ENCODE measurements around the gene CLPTM1L.

The CLPTM1L gene

DNA sequence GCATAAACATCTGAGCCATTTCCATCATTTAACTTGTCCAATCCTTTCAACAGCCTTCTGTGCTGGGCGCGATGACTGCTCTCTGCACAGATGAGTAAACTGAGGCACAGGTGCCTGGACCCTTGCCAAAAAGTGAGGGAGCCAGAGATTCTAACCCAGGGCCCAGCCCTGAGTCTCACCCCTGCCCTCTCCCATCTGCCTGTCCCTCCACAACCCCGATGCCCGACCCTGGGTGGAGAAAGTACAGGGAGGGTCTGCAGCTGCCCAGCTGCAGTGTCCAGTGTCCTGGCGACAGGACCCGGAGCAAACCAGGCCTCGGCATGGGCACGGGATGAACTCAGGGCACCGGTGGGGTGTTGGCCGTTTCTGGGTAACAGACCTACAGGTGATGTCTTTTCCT, 39.6 kb upstream of the CLPTM1L start:
- no peak overlapping the region for H3K27ac ChIP-seq
- TF ChIP-seq, protein P1, sequence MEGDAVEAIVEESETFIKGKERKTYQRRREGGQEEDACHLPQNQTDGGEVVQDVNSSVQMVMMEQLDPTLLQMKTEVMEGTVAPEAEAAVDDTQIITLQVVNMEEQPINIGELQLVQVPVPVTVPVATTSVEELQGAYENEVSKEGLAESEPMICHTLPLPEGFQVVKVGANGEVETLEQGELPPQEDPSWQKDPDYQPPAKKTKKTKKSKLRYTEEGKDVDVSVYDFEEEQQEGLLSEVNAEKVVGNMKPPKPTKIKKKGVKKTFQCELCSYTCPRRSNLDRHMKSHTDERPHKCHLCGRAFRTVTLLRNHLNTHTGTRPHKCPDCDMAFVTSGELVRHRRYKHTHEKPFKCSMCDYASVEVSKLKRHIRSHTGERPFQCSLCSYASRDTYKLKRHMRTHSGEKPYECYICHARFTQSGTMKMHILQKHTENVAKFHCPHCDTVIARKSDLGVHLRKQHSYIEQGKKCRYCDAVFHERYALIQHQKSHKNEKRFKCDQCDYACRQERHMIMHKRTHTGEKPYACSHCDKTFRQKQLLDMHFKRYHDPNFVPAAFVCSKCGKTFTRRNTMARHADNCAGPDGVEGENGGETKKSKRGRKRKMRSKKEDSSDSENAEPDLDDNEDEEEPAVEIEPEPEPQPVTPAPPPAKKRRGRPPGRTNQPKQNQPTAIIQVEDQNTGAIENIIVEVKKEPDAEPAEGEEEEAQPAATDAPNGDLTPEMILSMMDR (IDR thresholded peaks at IDR 0.05) = no peak
- TF ChIP-seq ZFX (IDR thresholded peaks at IDR 0.05; ENCODE audit: borderline replicate concordance) = no peak

DNA sequence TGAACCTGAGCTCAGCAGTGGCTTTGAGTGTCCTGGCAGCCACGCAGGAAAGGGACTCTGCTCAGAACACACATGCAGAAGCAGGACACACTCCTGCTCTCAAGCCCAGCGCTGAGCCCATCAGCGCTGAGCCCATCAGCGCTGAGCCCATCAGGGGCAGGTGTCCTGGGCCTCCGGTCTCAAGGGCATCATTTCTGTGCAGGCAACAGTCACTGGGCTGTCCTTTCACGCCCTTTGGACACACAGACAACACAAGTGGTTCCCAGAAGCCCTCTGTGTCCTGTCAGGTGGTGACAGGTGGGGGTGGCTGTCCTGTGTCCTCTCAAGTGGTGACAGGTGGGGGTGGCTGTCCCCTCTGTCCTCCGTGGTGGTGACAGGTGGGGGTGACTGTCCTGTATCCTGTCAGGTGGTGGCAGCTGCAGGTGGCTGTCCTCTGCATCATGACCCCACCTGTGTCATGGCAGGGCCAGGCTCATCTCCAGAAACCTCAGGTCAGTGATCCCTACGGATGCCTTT, 39.0 kb upstream of the CLPTM1L start:
- H3K27ac ChIP-seq = no peak overlapping the region
- TF ChIP-seq, protein P1 (IDR thresholded peaks at IDR 0.05) = no peak
- TF ChIP-seq ZFX (IDR thresholded peaks at IDR 0.05; ENCODE audit: borderline replicate concordance) = no peak

DNA sequence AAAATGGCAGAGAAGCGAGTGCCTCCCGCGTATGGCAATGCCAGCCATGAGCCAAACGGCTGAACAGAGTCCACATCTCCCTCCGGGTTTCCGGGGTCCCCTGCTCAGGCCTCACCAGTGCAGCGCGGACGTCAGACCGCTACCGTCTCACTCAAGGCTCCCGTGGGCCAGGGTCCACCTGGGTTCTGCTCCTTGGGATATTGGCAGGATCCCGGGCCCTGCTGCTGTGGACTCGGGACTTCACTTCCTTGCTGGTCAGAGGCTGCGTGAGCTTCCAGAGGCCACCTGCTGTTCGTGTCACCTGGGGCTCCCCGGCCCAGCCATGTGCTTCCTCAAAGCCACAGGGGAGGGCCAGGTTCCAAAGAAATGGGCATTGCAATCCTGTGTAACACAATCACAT, 38.4 kb upstream of the CLPTM1L start:
- TF ChIP-seq, protein P1 (IDR thresholded peaks at IDR 0.05) = no peak
- TF ChIP-seq ZFX (IDR thresholded peaks at IDR 0.05; ENCODE audit: borderline replicate concordance) = no peak
- H3K27ac ChIP-seq = no peak overlapping the region

DNA sequence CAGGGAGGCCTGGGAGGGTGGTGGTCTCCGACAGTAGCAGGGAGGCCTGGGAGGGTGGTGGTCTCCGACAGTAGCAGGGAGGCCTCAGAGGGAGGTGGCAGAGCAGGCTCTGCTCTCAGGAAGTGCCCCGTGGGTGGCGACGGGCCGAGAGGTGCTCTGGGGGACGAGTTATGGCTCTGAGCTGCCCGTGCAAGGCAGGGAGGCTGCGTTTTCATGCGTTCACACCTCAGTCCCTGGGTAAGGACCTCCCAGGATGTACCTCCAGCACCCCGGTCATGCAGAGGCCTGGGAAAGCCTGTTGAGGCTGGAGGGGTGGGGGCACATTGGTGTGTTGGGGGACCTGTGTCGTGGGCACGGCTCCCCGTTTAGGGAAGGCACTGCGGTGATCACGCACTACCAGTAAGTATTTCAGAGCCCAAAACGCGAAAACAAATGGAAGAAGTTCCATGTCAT, 37.4 kb upstream of the CLPTM1L start:
- no peak overlapping the region for H3K27ac ChIP-seq
- no peak for TF ChIP-seq ZFX (IDR thresholded peaks at IDR 0.05; ENCODE audit: borderline replicate concordance)
- TF ChIP-seq, protein P1 (IDR thresholded peaks at IDR 0.05) = no peak

DNA sequence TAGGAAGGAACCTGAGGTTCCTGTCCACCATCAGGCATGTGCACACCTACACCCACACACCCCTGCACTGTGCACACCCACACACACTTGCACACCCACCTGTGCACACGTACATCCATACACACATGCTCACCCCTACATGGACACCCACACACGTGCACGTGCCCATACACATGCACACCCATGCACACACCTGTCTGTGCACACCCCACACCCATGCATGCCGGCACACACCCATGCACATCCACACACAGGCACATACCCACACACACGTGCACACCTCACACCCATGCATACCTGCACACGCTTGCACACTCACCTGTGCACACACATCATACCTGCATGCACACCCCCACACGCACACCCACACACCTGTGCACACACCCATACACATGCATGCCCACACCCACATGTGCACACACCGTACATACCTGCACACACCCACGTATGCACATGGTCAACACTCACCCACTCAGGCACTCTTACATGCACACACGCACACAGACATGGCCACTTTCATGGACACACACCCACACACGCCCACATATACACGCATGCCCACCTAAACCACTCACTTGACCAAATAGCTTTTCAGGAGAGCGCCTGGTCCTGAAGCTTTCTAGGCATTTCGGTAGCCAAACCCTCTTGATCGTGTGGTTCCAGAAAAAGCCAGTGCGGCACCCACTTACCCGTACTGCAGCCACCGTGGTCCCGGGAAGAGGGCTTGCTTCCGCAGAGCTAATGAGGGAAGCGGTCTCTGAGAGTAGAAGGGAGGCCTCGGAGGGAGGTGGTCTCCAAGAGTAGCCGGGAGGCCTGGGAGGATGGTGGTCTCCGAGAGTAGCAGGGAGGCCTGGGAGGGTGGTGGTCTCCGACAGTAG, 36.7 kb upstream of the CLPTM1L start:
- TF ChIP-seq, protein P1 (IDR thresholded peaks at IDR 0.05) = no peak
- no peak for TF ChIP-seq ZFX (IDR thresholded peaks at IDR 0.05; ENCODE audit: borderline replicate concordance)
- no peak overlapping the region for H3K27ac ChIP-seq

DNA sequence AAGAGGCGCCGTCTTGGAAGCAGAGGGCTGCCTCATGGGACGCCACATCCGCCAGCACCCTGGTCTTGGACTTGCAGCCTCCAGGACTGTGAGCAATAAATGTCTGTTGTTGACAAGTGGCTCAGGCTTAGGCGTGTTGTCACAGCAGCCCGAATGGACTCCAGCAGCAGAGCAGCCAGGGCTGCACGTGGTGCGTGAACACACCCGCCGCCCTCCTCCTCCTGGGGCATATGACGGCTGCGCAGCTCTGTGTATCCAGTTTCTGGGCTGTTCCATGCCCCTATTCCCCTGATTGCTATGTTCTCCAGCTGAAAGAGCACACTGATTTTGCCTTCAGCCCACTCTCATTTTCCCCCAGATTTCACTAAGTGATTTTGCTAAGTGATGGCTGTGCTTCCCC, 36.0 kb upstream of the CLPTM1L start:
- peak overlapping the region; percentile 57; the same call in 1 of the 2 replicates for H3K27ac ChIP-seq
- no peak for TF ChIP-seq ZFX (IDR thresholded peaks at IDR 0.05; ENCODE audit: borderline replicate concordance)
- TF ChIP-seq, protein P1 (IDR thresholded peaks at IDR 0.05) = no peak
